HepG2 (cell line): ENCODE results near the gene CDRT15. TPM values are rescaled to one million over a fixed set of nuclear protein-coding genes. Genes with fewer than 3 reads are reported as not detected.

Experiments
- ATAC-seq: fragments of 200-7000 bp; cut with Tn5 transposase; 3 replicates; pipeline ENCODE4 v1.9.1; 2020; ENCODE audit warnings: mild to moderate bottlenecking, moderate library complexity
- BruUV-seq: library from RNA; stranded (reverse); fragments of 400-500 nt; replicated peaks from 2 replicates; lab custom pipeline; 2021; lab: Mats Ljungman, UMichigan
- CTCF ChIA-PET: fragments of 300-600 bp; formaldehyde crosslinking; extraction: SDS; loops from one replicate; lab custom pipeline; 2021; ENCODE audit warnings: low total read pairs, inconsistent platforms, low intra/inter-chr PET ratio; lab: Yijun Ruan, JAX
- POLR2A ChIA-PET: fragments of 350-600 bp; sonication (Branson Sonifier 250); formaldehyde crosslinking; loops from one replicate; lab custom pipeline; 2020; ENCODE audit warnings: antibody characterized with exemption, inconsistent platforms; lab: Yijun Ruan, JAX
- DNase-seq: peaks from one replicate; pipeline ENCODE4 v3.0.0-alpha.2; 2015; ENCODE audit warnings: low spot score
- FAIRE-seq: peaks from 3 replicates; lab custom pipeline; 2011; peaks lifted over from hg19 to GRCh38; lab: Jason Lieb, UNC
- H2AFZ ChIP-seq: one replicate; pipeline ENCODE4 v1.6.1; 2011; ENCODE audit warnings: low read length, inconsistent platforms
- H3K27ac ChIP-seq: fragments of 300-600 bp; 3 replicates; pipeline ENCODE4 v1.8.0; 2011; ENCODE audit warnings: mixed run types, mild to moderate bottlenecking, mixed read lengths, low read length, inconsistent platforms; ENCODE audit not compliant: insufficient read depth; ENCODE audit errors: extremely low read length
- H3K27me3 ChIP-seq, 2 experiments: fragments of 200-600 bp in 1 of 2; 2 replicates in 1 of 2; 3 replicates in 1 of 2; pipeline versions ENCODE4 v1.6.0 to v1.8.0; 2011; ENCODE audit warnings: low read length in 2 of 2, mild to moderate bottlenecking in 2 of 2, moderate library complexity in 2 of 2, inconsistent platforms in 1 of 2; ENCODE audit not compliant: insufficient read depth in 2 of 2, control insufficient read depth in 1 of 2
- H3K36me3 ChIP-seq, 2 experiments: fragments of 200-600 bp in 1 of 2; replicated peaks in 1 of 2; 2 replicates in 1 of 2; 3 replicates in 1 of 2; pipeline versions ENCODE4 v1.5.1 to v1.8.0; 2011; ENCODE audit warnings: low read length in 2 of 2, inconsistent platforms in 1 of 2; ENCODE audit not compliant: insufficient read depth in 2 of 2, control insufficient read depth in 1 of 2
- H3K4me1 ChIP-seq: 2 replicates; pipeline ENCODE4 v1.5.1; 2012; ENCODE audit warnings: low read length, inconsistent platforms; ENCODE audit not compliant: insufficient read depth
- H3K4me2 ChIP-seq: 2 replicates; pipeline ENCODE4 v1.6.0; 2011; ENCODE audit warnings: low read depth, low read length, inconsistent platforms
- H3K4me3 ChIP-seq, 3 experiments: fragments of 200-600 bp in 1 of 3; sonication (generic), shearing (Covaris generic) in 1 of 3; replicated peaks in 1 of 3; 2 replicates each; pipeline ENCODE4 v1.5.1; 2011 to 2016; ENCODE audit warnings: low read length in 3 of 3, inconsistent platforms in 2 of 3, low read depth in 2 of 3, mild to moderate bottlenecking in 2 of 3, control low read depth in 1 of 3, mixed read lengths in 1 of 3; ENCODE audit not compliant: insufficient read depth in 1 of 3
- H3K79me2 ChIP-seq: one replicate; pipeline ENCODE4 v1.6.1; 2011; ENCODE audit warnings: low read length, inconsistent platforms; ENCODE audit not compliant: insufficient read depth
- H3K9ac ChIP-seq: 2 replicates; pipeline ENCODE4 v1.6.0; 2011; ENCODE audit warnings: mild to moderate bottlenecking, low read depth, low read length, inconsistent platforms; ENCODE audit not compliant: insufficient read depth
- H3K9me3 ChIP-seq: 2 replicates; pipeline ENCODE4 v1.5.1; 2012; ENCODE audit warnings: mild to moderate bottlenecking, low read length
- H4K20me1 ChIP-seq: 2 replicates; pipeline ENCODE4 v1.6.0; 2011; ENCODE audit warnings: inconsistent platforms, mild to moderate bottlenecking, low read length, moderate library complexity; ENCODE audit not compliant: insufficient read depth
- ARNT ChIP-seq: fragments of 450-650 bp; IDR thresholded peaks from 2 replicates; pipeline ENCODE4 v1.6.1; 2017
- ATF5 ChIP-seq: sonication (generic); formaldehyde crosslinking; IDR thresholded peaks from 2 replicates; pipeline ENCODE4 v1.4.0; 2020; ENCODE audit warnings: mild to moderate bottlenecking, low read depth, missing genetic modification reagents
- ATM ChIP-seq: fragments of 450-650 bp; IDR thresholded peaks from 2 replicates; pipeline ENCODE4 v1.7.1; 2017; ENCODE audit warnings: mild to moderate bottlenecking, borderline replicate concordance
- MXD1 ChIP-seq: sonication (generic); formaldehyde crosslinking; IDR thresholded peaks from 2 replicates; pipeline ENCODE4 v1.4.0; 2020; ENCODE audit warnings: mild to moderate bottlenecking, missing genetic modification reagents
- NCOA2 ChIP-seq: sonication (generic); formaldehyde crosslinking; IDR thresholded peaks from 2 replicates; pipeline ENCODE4 v1.8.0; 2022; ENCODE audit warnings: inconsistent platforms
- NFE2L1 ChIP-seq: sonication (generic); formaldehyde crosslinking; IDR thresholded peaks from 2 replicates; pipeline ENCODE4 v1.4.0; 2020; ENCODE audit warnings: missing genetic modification reagents, mild to moderate bottlenecking, borderline replicate concordance
- NRL ChIP-seq: sonication (generic); formaldehyde crosslinking; IDR thresholded peaks from 2 replicates; pipeline ENCODE4 v1.5.0; 2020; ENCODE audit warnings: missing genetic modification reagents, mild to moderate bottlenecking, moderate library complexity, borderline replicate concordance
- RARG ChIP-seq: sonication (generic); formaldehyde crosslinking; IDR thresholded peaks from 2 replicates; pipeline ENCODE4 v1.4.0; 2020; ENCODE audit warnings: low read depth, mild to moderate bottlenecking, missing genetic modification reagents
- THRA ChIP-seq: sonication (generic); formaldehyde crosslinking; IDR thresholded peaks from 2 replicates; pipeline ENCODE4 v1.4.0; 2020; ENCODE audit warnings: missing genetic modification reagents, borderline replicate concordance
- ZBTB49 ChIP-seq: sonication (generic); formaldehyde crosslinking; IDR thresholded peaks from 2 replicates; pipeline ENCODE4 v1.4.0; 2020; ENCODE audit warnings: missing genetic modification reagents, borderline replicate concordance
- ZNF251 ChIP-seq: sonication (generic); formaldehyde crosslinking; IDR thresholded peaks from 2 replicates; pipeline ENCODE4 v1.9.0; 2021; ENCODE audit warnings: mild to moderate bottlenecking, missing genetic modification reagents
- ZNF510 ChIP-seq: sonication (generic); formaldehyde crosslinking; IDR thresholded peaks from 2 replicates; pipeline ENCODE4 v1.4.0; 2020; ENCODE audit warnings: low read depth, mild to moderate bottlenecking, missing genetic modification reagents
- ZNF678 ChIP-seq: sonication (generic); formaldehyde crosslinking; IDR thresholded peaks from 2 replicates; pipeline ENCODE4 v1.4.0; 2020; ENCODE audit warnings: mild to moderate bottlenecking, missing genetic modification reagents
- ZNF883 ChIP-seq: sonication (generic); formaldehyde crosslinking; IDR thresholded peaks from 2 replicates; pipeline ENCODE4 v1.5.1; 2020; ENCODE audit warnings: mild to moderate bottlenecking, missing genetic modification reagents; ENCODE audit errors: not compliant biosample characterization
- ZSCAN20 ChIP-seq: sonication (generic); formaldehyde crosslinking; IDR thresholded peaks from 2 replicates; pipeline ENCODE4 v1.4.0; 2020; ENCODE audit warnings: missing genetic modification reagents, mild to moderate bottlenecking, borderline replicate concordance
- ZSCAN21 ChIP-seq: sonication (generic); formaldehyde crosslinking; IDR thresholded peaks from 2 replicates; pipeline ENCODE4 v1.8.0; 2022; ENCODE audit warnings: mild to moderate bottlenecking, missing genetic modification reagents, moderate library complexity, borderline replicate concordance
- WGBS: methylation state at CpG from one replicate; pipeline ENCODE4 v1.1.6; 2017; ENCODE audit warnings: low lambda C conversion rate; 5-methylcytosine and 5-hydroxymethylcytosine counted together
- in situ Hi-C: cut with HindIII; loops from 2 replicates; pipeline ENCODE4 v1.10.0; 2017; ENCODE audit warnings: low pct_unique_long_range_greater_than_20kb; ENCODE audit not compliant: extremely low pct_ligation_motif_present
- intact Hi-C: fragments of 100-400 bp; cut with micrococcal nuclease; formaldehyde crosslinking; loops from one replicate; pipeline ENCODE4 v1.10.0; 2022; ENCODE audit not compliant: unreplicated experiment
- polyA plus RNA-seq, 8 experiments: library from polyadenylated mRNA; depleted of rRNA in 3 of 8; stranded (reverse) in 7 of 8; unstranded in 1 of 8; fragments of >200 nt; fragmentation: Illumina TruSeq in 4 of 8; extraction: Trizol in 4 of 8; gene quantifications; 2 replicates each; pipeline versions ENCODE4 v1.2.1 to v1.2.3, GENCODE V29; 2011 to 2016; ENCODE audit warnings: low read depth in 4 of 8, missing spikeins in 1 of 8, mixed read lengths in 1 of 8; ENCODE audit not compliant: insufficient read depth in 1 of 8
- total RNA-seq, 5 experiments: library from RNA; depleted of rRNA; stranded (reverse); fragments of >200 nt; fragmentation: Illumina TruSeq; extraction: Trizol; gene quantifications; 2 replicates each; pipeline ENCODE4 v1.2.3, GENCODE V29; 2016; ENCODE audit warnings: low read depth in 1 of 5

CDRT15 gene
- total and polyA plus RNA-seq, 2 of the 13 experiments (the other 11 are each of a cell fraction or from before 2014, with no cell fraction given): not detected

- no peak for TF ChIP-seq ZSCAN20 (CRISPR knock-in tag)
- no peak for TF ChIP-seq THRA (CRISPR knock-in tag)
Observed at GRCh38 chr17:14225254-14225980, 11.2 kb downstream of the CDRT15 start (continued).

GRCh38 chr17:14222611-14223010 lies 14.1 kb downstream of the CDRT15 start:
- intact Hi-C loops (no loop called here), in situ Hi-C loops (no loop called here)
- ChIA-PET POLR2A (no interaction called here), CTCF (no interaction called here)
- H3K4me3 ChIP-seq: no peak overlapping the region
- ATAC-seq (no peak), DNase-seq (no peak), FAIRE-seq (no peak)
- H3K36me3 ChIP-seq: no peaks in the 10 kb centered on the region
- no peaks in the 10 kb centered on the region for H4K20me1 ChIP-seq
- no peaks in the 10 kb centered on the region for H3K79me2 ChIP-seq
- BruUV-seq: no TSS peak
- H3K4me2 ChIP-seq: no peak overlapping the region
- 69% methylated on average over 4 of the region's 4 CpGs for WGBS
- H2AFZ ChIP-seq: no peak overlapping the region
- no peak overlapping the region for H3K27ac ChIP-seq
- H3K4me1 ChIP-seq: no peaks in the 10 kb centered on the region
- no peaks in the 10 kb centered on the region for H3K9me3 ChIP-seq
- H3K9ac ChIP-seq: no peak overlapping the region
- H3K27me3 ChIP-seq: no peaks in the 10 kb centered on the region
- TF ChIP-seq MXD1 (CRISPR knock-in tag) (no peak), ZSCAN21 (CRISPR knock-in tag) (no peak), NFE2L1 (no peak), ZBTB49 (CRISPR knock-in tag) (no peak), ZNF883 (no peak), ZNF251 (CRISPR knock-in tag) (no peak), RARG (CRISPR knock-in tag) (no peak), NRL (no peak), ATF5 (CRISPR knock-in tag) (no peak), ATM (no peak), NCOA2 (CRISPR knock-in tag) (no peak), ZNF678 (CRISPR knock-in tag) (no peak), ZNF510 (CRISPR knock-in tag) (no peak), ARNT (no peak)
